Epithelial cell of proximal tubule (primary cell): ENCODE results near the gene ARL15. TPM values are rescaled to one million over a fixed set of nuclear protein-coding genes. Genes with fewer than 3 reads are reported as not detected.

Source experiments
- DNase-seq: peaks from one replicate; pipeline ENCODE4 v3.0.0-alpha.2; 2011; ENCODE audit warnings: low read depth
- H3K4me3 ChIP-seq: 2 replicates; pipeline ENCODE4 v1.5.1; 2011; ENCODE audit warnings: low read depth, mild to moderate bottlenecking, low read length
- total RNA-seq: library from RNA; depleted of rRNA; stranded (reverse); fragments of >200 nt; gene quantifications from 2 replicates; pipeline ENCODE4 v1.2.3, GENCODE V29; 2015
- TF ChIP-seq, protein P1 (sequence below): conservative IDR thresholded peaks from 2 replicates; pipeline ENCODE4 v1.5.1; 2012; ENCODE audit warnings: low read depth, mild to moderate bottlenecking, low read length

ARL15 gene
- total RNA-seq, 1 donor from 2014 or later, result 1.9 TPM

DNA sequence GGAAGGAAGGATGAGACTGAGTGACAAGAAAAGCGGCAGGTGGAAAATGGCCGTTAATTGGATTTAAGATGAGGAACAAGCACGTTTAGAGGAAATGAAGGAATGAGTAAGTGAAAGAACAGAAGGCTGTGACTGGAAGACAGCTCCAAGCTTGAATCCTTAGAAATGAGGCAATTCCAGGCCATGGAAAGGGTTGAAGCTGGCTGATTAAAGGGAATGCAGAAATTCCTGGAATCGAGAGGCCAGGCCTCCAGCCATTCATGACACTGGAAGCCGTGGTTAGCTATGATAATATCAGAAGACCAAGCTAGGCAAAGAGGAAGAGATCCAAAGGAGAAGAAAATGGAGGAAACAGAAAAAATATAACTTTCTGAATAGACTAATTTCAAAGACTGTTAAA is 84.2 kb downstream of the ARL15 start:
- H3K4me3 ChIP-seq, result no peak overlapping the region
- DNase-seq, result no peak
- TF ChIP-seq, protein P1, sequence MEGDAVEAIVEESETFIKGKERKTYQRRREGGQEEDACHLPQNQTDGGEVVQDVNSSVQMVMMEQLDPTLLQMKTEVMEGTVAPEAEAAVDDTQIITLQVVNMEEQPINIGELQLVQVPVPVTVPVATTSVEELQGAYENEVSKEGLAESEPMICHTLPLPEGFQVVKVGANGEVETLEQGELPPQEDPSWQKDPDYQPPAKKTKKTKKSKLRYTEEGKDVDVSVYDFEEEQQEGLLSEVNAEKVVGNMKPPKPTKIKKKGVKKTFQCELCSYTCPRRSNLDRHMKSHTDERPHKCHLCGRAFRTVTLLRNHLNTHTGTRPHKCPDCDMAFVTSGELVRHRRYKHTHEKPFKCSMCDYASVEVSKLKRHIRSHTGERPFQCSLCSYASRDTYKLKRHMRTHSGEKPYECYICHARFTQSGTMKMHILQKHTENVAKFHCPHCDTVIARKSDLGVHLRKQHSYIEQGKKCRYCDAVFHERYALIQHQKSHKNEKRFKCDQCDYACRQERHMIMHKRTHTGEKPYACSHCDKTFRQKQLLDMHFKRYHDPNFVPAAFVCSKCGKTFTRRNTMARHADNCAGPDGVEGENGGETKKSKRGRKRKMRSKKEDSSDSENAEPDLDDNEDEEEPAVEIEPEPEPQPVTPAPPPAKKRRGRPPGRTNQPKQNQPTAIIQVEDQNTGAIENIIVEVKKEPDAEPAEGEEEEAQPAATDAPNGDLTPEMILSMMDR, result no peak

DNA sequence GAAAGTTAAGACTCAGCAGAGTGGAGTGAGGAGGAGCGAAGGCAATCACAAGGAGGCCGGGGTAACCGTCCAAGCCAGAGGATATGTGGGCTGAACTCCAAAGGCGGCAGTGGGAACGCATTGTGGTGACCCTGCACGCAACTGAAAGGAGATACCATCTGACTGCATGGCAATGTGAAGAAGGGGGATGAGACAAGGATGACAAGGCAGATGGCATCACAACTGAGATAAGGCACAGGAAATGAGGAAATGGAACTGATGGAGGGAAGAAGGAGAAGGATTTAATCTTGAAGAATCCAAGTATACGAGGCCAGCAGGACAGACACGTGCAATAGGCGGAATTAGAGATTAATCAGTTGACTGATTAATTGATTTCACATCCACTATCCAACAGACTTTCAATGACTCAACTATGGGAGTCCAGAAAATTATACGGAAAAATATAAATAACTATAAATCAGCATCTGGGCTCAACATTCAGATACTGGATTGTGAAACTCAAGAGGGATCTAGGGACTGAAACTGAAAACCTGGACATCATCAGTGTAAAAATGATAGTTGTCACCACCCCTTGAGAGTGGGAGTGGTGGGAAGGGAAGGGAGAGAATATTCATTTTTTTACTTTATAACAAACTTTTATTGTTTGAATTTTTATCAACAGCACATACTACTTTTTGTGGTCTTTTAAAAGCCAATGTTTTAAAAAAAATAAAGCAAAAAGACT is 86.1 kb downstream of the ARL15 start:
- TF ChIP-seq, protein P1, result no peak
- no peak overlapping the region for H3K4me3 ChIP-seq
- no peak for DNase-seq

DNA sequence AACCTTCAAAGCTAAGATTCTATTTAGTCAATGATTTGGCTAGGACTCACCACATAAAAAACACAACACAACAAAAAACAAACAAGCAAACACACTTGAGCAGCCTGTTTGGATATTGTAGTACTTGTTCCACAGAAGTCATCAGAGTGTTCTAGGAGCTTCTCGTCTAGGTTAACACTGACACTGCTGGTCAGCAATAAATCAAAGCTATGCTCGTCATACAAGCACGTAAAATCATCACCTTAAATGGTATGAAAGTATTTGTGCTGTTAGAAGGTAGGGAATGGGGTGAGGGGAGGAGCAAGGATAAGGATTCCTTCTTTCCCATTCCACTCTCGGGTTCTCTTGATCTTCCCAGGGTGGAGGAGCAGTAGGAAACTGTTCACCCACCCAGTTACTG is 88.0 kb downstream of the ARL15 start:
- DNase-seq, result no peak
- H3K4me3 ChIP-seq, result no peak overlapping the region
- TF ChIP-seq, protein P1, result no peak

DNA sequence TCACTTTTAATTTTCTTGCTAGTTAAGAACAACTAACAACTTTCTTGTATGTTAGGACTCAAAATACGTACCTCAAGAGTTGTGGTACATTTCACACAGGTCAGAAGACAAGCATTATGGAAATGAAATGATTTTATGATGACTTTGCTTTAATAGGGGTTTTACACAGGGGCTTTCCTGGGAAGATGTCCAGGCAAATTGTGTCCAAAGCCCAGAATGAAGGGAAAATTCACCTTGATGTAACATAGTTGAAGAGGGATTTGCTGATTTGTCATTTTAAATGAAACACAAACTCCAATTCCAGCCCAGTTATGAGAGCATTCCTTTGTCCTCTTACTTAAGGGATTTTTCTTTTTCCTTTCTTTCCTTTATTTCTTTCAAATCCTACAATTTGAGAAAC is 89.2 kb downstream of the ARL15 start:
- no peak for DNase-seq
- H3K4me3 ChIP-seq, result no peak overlapping the region
- TF ChIP-seq, protein P1, result no peak

DNA sequence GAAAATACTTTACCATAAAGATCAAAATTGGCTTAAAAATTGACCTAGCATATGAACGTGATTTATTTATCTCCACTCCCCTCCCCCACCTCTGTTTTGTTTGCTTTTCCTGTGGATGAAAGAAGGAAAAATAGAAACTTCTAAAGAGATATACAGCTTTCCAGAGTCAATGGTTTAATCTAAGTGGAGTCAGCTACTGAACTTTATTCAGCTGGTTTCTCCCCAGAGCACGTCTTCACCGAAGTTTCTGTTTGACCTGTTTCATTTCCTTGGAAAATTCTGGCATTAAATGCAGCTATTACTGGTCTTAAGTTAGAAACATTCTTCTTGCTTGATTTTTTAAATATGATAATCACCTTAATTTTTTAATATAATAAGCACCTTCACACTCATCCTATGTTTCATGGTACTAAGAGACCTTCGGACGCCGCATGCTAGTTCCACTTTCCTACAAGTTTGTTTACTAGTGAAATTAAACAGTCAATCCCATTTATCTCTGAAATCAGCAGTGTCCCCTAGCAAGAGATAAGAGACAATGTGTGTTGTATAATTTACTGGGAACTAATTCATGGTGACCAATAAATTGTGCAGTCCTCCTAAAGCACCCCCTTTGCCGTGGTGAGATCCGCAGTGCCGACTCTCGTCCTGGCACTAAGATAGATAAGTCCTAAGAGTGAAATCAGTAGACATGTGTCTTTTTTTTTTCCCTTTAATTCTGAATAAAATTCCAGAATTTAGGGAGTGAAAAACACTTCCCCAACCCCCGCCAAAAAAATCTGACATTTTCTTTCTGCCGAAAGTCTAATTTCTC is 89.9 kb downstream of the ARL15 start:
- TF ChIP-seq, protein P1, result no peak
- DNase-seq, result no peak
- no peak overlapping the region for H3K4me3 ChIP-seq

DNA sequence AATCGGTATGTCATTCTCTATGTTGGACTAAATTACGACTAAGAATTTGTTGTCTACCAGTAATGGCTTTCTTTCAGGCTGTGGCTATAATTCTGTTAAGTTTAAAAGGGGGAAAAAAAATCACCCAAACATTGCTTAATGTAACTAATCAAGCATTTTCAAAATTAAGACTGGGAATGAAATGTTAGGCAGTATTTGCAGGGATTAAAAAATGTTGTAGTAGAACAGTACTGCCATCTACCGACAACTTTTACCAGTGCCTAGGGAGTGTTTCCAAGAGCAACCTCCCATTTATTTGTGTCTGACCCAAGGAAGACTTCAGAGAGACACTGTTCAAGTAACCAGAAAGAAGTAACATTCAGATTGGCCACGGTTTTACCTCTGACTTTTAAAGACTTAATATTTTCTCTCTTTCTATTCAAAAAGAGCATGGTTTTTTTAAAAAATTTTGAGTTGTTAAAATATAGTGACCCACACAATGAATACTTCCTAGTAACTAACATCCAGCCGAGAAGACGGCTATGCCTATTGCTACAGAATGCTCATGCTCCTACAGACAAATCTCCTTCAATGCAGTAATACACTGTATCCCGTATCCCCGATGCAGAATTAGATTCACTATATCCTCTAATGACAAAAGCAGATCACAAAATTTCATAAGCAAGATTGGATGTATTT is 92.4 kb downstream of the ARL15 start:
- H3K4me3 ChIP-seq, result no peak overlapping the region
- DNase-seq, result no peak
- TF ChIP-seq, protein P1, result peak; percentile 82
